ENCODE measurements around the gene CD53. TPM values are rescaled to one million over a fixed set of nuclear protein-coding genes. Genes with fewer than 3 reads are reported as not detected.

CD53 gene
- total RNA-seq, 4 donors from 2014 or later = 17.0 to 62.0 (median 18.4) TPM

DNA sequence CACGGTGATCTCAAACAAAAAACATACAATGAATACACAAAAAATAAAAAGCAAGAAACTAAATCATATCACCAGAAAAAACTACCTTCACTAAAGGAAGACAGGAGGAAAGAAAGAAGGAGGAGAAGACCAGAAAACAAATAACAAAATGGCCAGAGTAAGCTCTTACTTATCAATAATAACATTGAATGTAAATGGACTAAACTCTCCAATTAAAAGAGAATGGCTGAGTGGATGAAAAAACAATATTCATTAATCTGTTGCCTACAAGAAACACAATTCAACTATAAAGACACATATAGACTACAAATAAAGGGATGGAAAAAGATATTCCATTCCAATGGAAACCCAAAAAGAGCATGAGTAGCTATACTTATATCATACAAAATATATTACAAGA, 63.6 kb downstream of the CD53 start:
- intact Hi-C loops (cut with DNase I) = no loop called here
- Histone ChIP-seq H3K4me3 (no peak overlapping the region), H3K36me3 (no peaks in the 10 kb centered on the region), H3K9me3 (peaks cover 0 to 26% (median 20%) of the 10 kb centered on the region in 4 donors), H3K27ac (replicated peaks in 1 of 4) (no peak overlapping the region), H3K4me1 (no peaks in the 10 kb centered on the region), H3K27me3 (no peaks in the 10 kb centered on the region)
- 70% methylated on average over 1 of the region's 1 CpG for WGBS
- no peak for DNase-seq (ENCODE audit: extremely low spot score)
- no peak for TF ChIP-seq EP300 (IDR thresholded peaks at IDR 0.05)
- TF ChIP-seq POLR2A (IDR thresholded peaks at IDR 0.05; ENCODE audit: low read depth) = no peak
- TF ChIP-seq, protein P1, sequence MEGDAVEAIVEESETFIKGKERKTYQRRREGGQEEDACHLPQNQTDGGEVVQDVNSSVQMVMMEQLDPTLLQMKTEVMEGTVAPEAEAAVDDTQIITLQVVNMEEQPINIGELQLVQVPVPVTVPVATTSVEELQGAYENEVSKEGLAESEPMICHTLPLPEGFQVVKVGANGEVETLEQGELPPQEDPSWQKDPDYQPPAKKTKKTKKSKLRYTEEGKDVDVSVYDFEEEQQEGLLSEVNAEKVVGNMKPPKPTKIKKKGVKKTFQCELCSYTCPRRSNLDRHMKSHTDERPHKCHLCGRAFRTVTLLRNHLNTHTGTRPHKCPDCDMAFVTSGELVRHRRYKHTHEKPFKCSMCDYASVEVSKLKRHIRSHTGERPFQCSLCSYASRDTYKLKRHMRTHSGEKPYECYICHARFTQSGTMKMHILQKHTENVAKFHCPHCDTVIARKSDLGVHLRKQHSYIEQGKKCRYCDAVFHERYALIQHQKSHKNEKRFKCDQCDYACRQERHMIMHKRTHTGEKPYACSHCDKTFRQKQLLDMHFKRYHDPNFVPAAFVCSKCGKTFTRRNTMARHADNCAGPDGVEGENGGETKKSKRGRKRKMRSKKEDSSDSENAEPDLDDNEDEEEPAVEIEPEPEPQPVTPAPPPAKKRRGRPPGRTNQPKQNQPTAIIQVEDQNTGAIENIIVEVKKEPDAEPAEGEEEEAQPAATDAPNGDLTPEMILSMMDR (IDR thresholded peaks at IDR 0.05) = no peak
- TF ChIP-seq POLR2AphosphoS5 (IDR thresholded peaks at IDR 0.05) = no peak

DNA sequence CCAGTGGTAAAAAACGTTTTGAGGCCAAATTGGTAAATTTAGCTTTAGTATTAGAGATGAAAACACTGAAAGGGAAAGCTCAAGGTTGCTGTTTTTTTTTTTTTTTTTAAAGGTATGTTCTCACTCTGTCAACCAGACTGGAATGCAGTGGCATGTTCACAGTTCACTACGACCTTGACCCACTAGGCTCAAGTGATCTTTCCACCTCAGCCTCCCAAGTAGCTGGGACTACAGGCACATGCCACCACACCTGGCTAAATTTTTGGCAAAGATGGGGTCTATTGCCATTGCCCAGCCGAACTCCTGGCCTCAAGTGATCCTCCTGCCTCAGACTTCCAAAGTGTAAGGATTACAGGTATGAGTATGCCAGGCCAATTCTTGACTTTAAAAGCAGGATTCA, 71.9 kb downstream of the CD53 start:
- peaks cover 0 to 15% (median under 1%) of the 10 kb centered on the region in 4 donors for H3K9me3 ChIP-seq
- intact Hi-C loops (cut with DNase I) = no loop called here
- DNase-seq (ENCODE audit: extremely low spot score) = no peak
- no peaks in the 10 kb centered on the region for H3K4me1 ChIP-seq
- no peak overlapping the region for H3K4me3 ChIP-seq
- 63% methylated on average over 3 of the region's 3 CpGs for WGBS
- no peak overlapping the region for H3K27ac ChIP-seq (replicated peaks in 1 of 4)
- no peak for TF ChIP-seq POLR2AphosphoS5 (IDR thresholded peaks at IDR 0.05)
- TF ChIP-seq POLR2A (IDR thresholded peaks at IDR 0.05; ENCODE audit: low read depth) = no peak
- TF ChIP-seq, protein P1 (IDR thresholded peaks at IDR 0.05) = no peak
- TF ChIP-seq EP300 (IDR thresholded peaks at IDR 0.05) = no peak
- no peaks in the 10 kb centered on the region for H3K27me3 ChIP-seq
- H3K36me3 ChIP-seq = peaks cover 0 to 29% (median 18%) of the 10 kb centered on the region in 4 donors

DNA sequence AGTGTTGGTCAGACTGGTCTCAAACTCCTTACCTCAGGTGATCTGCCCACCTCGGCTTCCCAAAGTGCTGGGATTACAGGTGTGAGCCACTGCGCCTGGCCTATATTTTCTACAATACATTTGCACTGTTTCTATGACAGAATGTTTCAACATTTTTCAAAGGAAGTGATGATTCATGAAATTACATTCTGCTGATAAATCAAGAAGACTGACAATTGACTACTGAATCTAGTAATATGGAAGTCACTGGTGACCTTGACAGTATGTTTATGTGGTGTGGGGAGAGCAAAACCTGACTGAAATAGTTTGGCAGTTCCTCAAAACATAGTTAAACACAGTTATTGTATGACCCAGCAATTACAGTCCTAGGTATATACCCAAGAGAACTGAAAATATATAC, 72.7 kb downstream of the CD53 start:
- peaks cover 0 to 36% (median 20%) of the 10 kb centered on the region in 4 donors for H3K36me3 ChIP-seq
- H3K27ac ChIP-seq (replicated peaks in 1 of 4) = no peak overlapping the region
- TF ChIP-seq EP300 (IDR thresholded peaks at IDR 0.05) (no peak), POLR2AphosphoS5 (IDR thresholded peaks at IDR 0.05) (no peak), POLR2A (IDR thresholded peaks at IDR 0.05; ENCODE audit: low read depth) (no peak)
- TF ChIP-seq, protein P1 (IDR thresholded peaks at IDR 0.05) = no peak
- DNase-seq (ENCODE audit: extremely low spot score) = no peak
- no peak overlapping the region for H3K4me3 ChIP-seq
- no peaks in the 10 kb centered on the region for H3K4me1 ChIP-seq
- peaks cover 0 to 15% (median 0%) of the 10 kb centered on the region in 4 donors for H3K9me3 ChIP-seq
- intact Hi-C loops (cut with DNase I) = no loop called here
- no peaks in the 10 kb centered on the region for H3K27me3 ChIP-seq
- 100% methylated on average over 2 of the region's 2 CpGs for WGBS

DNA sequence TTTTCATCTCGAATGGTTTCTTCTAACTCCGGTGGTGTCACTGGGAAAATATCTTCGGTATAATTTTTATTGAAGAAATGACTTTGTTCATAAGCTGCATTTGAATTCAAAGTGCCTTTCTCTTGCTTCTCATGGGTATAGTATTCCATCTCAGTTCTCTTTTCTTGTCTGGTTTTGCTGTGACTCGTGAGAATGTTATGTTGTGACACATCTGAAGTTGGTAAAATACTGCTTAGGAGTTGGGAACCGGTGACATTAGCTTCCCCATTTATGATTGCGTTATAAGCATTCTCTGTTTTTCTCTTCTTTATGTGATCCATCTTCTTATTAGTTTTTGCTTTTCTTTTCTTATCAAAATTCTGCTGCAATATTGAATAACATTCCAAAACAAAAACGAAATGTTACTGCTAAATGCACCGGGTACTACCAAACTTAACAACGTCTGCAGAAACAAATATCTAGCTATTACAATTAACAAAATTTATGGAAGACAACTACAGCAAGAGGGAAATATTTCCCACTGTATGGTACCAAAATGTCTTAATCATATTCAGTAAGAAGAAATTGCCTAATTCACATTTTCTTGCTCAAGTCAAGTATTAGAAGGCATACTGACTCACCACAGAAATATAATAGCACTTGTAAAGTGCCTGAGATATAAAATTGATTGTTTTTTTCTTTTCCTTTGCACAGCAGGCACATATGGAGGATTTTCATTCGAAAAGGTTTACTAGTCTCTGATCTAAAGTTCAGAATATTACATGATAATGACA, 75.3 kb downstream of the CD53 start:
- H3K27me3 ChIP-seq = no peaks in the 10 kb centered on the region
- H3K27ac ChIP-seq (replicated peaks in 1 of 4) = no peak overlapping the region
- H3K9me3 ChIP-seq = peaks cover 0 to 6% (median 2%) of the 10 kb centered on the region in 4 donors
- no peak for DNase-seq (ENCODE audit: extremely low spot score)
- TF ChIP-seq POLR2A (IDR thresholded peaks at IDR 0.05; ENCODE audit: low read depth) = no peak
- H3K4me3 ChIP-seq = no peak overlapping the region
- intact Hi-C loops (cut with DNase I) = no loop called here
- peaks cover 0 to 53% (median 34%) of the 10 kb centered on the region in 4 donors for H3K36me3 ChIP-seq
- H3K4me1 ChIP-seq = no peaks in the 10 kb centered on the region
- 95% methylated on average over 10 of the region's 10 CpGs for WGBS

Other genes with a start within 250 kb of the CD53 start
- 1 to 10 TPM in 3 of 4 donors, under 1 TPM in 1; 0.80 to 3.1 (median 1.6) TPM for gene KCNA3, start 198.2 kb upstream of the CD53 start, total RNA-seq
- 1 to 10 TPM; 4.5 to 8.3 (median 6.6) TPM for gene LRIF1, start 90.8 kb downstream of the CD53 start, total RNA-seq